ENCODE data around the gene CEP250.

CEP250 gene

GRCh38 chr20:35431621-35432429 lies 23.6 kb upstream of the CEP250 start:
- TF ChIP-seq CTCF (IDR thresholded peaks at IDR 0.05; ENCODE audit: low read depth, low read length, missing control alignments) = no peak
- no peak for DNase-seq (ENCODE audit: extremely low read depth, low read depth)
- H3K4me3 ChIP-seq (replicated peaks; ENCODE audit: low read depth, low read length) = no peak overlapping the region

GRCh38 chr20:35432430-35432735 lies 23.0 kb upstream of the CEP250 start:
- no peak for DNase-seq (ENCODE audit: extremely low read depth, low read depth)
- no peak overlapping the region for H3K4me3 ChIP-seq (replicated peaks; ENCODE audit: low read depth, low read length)
- TF ChIP-seq CTCF (IDR thresholded peaks at IDR 0.05; ENCODE audit: low read depth, low read length, missing control alignments) = no peak

- TF ChIP-seq CTCF (IDR thresholded peaks at IDR 0.05; ENCODE audit: low read depth, low read length, missing control alignments) = no peak
- H3K4me3 ChIP-seq (replicated peaks; ENCODE audit: low read depth, low read length) = no peak overlapping the region
- DNase-seq (ENCODE audit: extremely low read depth, low read depth) = no peak
These were observed 22.1 kb upstream of the CEP250 start for GRCh38 chr20:35433337-35433736.

GRCh38 chr20:35434085-35435005 lies 21.1 kb upstream of the CEP250 start:
- no peak for TF ChIP-seq CTCF (IDR thresholded peaks at IDR 0.05; ENCODE audit: low read depth, low read length, missing control alignments)
- H3K4me3 ChIP-seq (replicated peaks; ENCODE audit: low read depth, low read length) = no peak overlapping the region
- DNase-seq (ENCODE audit: extremely low read depth, low read depth) = no peak

GRCh38 chr20:35436177-35436573 lies 19.2 kb upstream of the CEP250 start:
- DNase-seq (ENCODE audit: extremely low read depth, low read depth) = no peak
- no peak for TF ChIP-seq CTCF (IDR thresholded peaks at IDR 0.05; ENCODE audit: low read depth, low read length, missing control alignments)
- peak overlapping the region; percentile 25; the same call in 1 of the 2 replicates for H3K4me3 ChIP-seq (replicated peaks; ENCODE audit: low read depth, low read length)

DNA sequence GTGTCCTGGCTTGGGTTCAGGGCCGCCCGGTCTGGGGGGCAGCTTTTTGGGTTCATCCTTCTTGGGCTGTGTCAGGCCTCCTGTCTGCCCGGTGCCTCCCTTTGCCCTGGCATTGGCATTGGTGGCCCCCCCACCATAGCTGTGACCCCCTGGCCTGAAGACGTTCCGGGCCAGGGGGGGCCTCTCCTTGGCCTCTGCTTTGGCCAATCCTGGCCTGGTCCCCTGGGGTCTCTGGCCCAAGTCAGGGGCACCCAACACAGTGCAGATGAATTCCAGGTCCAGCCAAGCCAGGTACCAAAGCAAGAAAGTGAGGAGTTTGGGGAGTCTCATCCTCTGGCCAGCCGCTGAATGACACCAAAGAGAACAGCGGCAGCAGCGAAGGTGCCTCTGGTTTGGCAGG lies 17.8 kb upstream of the CEP250 start:
- peak overlapping the region; percentile 25 for H3K4me3 ChIP-seq (replicated peaks; ENCODE audit: low read depth, low read length)
- no peak for DNase-seq (ENCODE audit: extremely low read depth, low read depth)
- TF ChIP-seq CTCF (IDR thresholded peaks at IDR 0.05; ENCODE audit: low read depth, low read length, missing control alignments) = no peak

Data from HFF-Myc (cell line).